Measurements from ENCODE around the gene AFG1L.

- no peak for TF ChIP-seq POLR2AphosphoS5 (IDR thresholded peaks at IDR 0.05; ENCODE audit: low read depth, low read length)
- TF ChIP-seq POLR2A (IDR thresholded peaks at IDR 0.05; ENCODE audit: low read depth, low read length): no peak
These were observed 174.5 kb downstream of the AFG1L start for GRCh38 chr6:108469316-108469715.
